ENCODE data around the gene PCNX2. TPM values are rescaled to one million over a fixed set of nuclear protein-coding genes. Genes with fewer than 3 reads are reported as not detected.

Gene PCNX2
- total and polyA plus RNA-seq, 11 donors = 0.27 to 5.3 (median 1.9) TPM

- Histone ChIP-seq H3K4me3 (no peak overlapping the region), H3K27me3 (no peaks in the 10 kb centered on the region), H3K36me3 (peaks cover 0 to 21% (median 0%) of the 10 kb centered on the region in 9 donors), H3K27ac (no peak overlapping the region), H3K4me1 (no peaks in the 10 kb centered on the region), H3K9me3 (no peaks in the 10 kb centered on the region)
- no peak for DNase-seq
- WGBS, 4 donors = 85 to 90% (median 88%) methylated on average over 5 of the region's 5 CpGs
- ATAC-seq = no peak
- TF ChIP-seq POLR2A (IDR thresholded peaks at IDR 0.05) (no peak), CTCF (IDR thresholded peaks at IDR 0.05) (no peak)
- intact Hi-C loops (cut with DNase I) = no loop called here
Measured at GRCh38 chr1:233261695-233262094, 33.8 kb downstream of the PCNX2 start.

GRCh38 chr1:233261206-233261605 is 34.3 kb downstream of the PCNX2 start:
- intact Hi-C loops (cut with DNase I) = no loop called here
- Histone ChIP-seq H3K9me3 (no peaks in the 10 kb centered on the region), H3K27me3 (no peaks in the 10 kb centered on the region), H3K27ac (no peak overlapping the region), H3K36me3 (peaks cover 0 to 21% (median 0%) of the 10 kb centered on the region in 9 donors), H3K4me1 (no peaks in the 10 kb centered on the region), H3K4me3 (no peak overlapping the region)
- TF ChIP-seq POLR2A (IDR thresholded peaks at IDR 0.05) (no peak), CTCF (IDR thresholded peaks at IDR 0.05) (no peak)
- 74 to 84% (median 74%) methylated on average over 3 of the region's 3 CpGs for WGBS, 4 donors
- DNase-seq = no peak
- no peak for ATAC-seq

- TF ChIP-seq POLR2A (IDR thresholded peaks at IDR 0.05) = no peak
- TF ChIP-seq CTCF (IDR thresholded peaks at IDR 0.05) = no peak
- intact Hi-C loops (cut with DNase I) = no loop called here
- peaks cover 0 to 3% (median 0%) of the 10 kb centered on the region in 12 donors for H3K4me1 ChIP-seq
- H3K9me3 ChIP-seq = no peaks in the 10 kb centered on the region
- DNase-seq (no peak), ATAC-seq (no peak)
- no peak overlapping the region for H3K4me3 ChIP-seq
- WGBS, 4 donors = 90 to 96% (median 95%) methylated on average over 6 of the region's 6 CpGs
- peaks cover 0 to 21% (median 0%) of the 10 kb centered on the region in 9 donors for H3K36me3 ChIP-seq
- no peak overlapping the region for H3K27ac ChIP-seq
- H3K27me3 ChIP-seq = no peaks in the 10 kb centered on the region
Measured at GRCh38 chr1:233257786-233258185, 37.7 kb downstream of the PCNX2 start.

GRCh38 chr1:233256789-233257188 is 38.7 kb downstream of the PCNX2 start:
- no peak overlapping the region for H3K27ac ChIP-seq
- H3K36me3 ChIP-seq = peaks cover 0 to 21% (median 0%) of the 10 kb centered on the region in 9 donors
- ATAC-seq (no peak), DNase-seq (no peak)
- no peak for TF ChIP-seq POLR2A (IDR thresholded peaks at IDR 0.05)
- TF ChIP-seq CTCF (IDR thresholded peaks at IDR 0.05) = no peak
- H3K27me3 ChIP-seq = no peaks in the 10 kb centered on the region
- WGBS, 4 donors = 83 to 94% (median 89%) methylated on average over 2 of the region's 2 CpGs
- H3K9me3 ChIP-seq = no peaks in the 10 kb centered on the region
- peaks cover 0 to 12% (median 0%) of the 10 kb centered on the region in 12 donors for H3K4me1 ChIP-seq
- H3K4me3 ChIP-seq = no peak overlapping the region
- intact Hi-C loops (cut with DNase I) = no loop called here

All from heart left ventricle (tissue), 16 donors.